NCI-H82 treated with DMSO at 0.1 percent for 48 hours (cell line): Measurements from ENCODE around the gene IL1RAP.

Experiments used
- DNase-seq: peaks from one replicate; lab custom pipeline; 2025; ENCODE audit not compliant: unreplicated experiment; lab: John Stamatoyannopoulos, UW

IL1RAP gene

DNA sequence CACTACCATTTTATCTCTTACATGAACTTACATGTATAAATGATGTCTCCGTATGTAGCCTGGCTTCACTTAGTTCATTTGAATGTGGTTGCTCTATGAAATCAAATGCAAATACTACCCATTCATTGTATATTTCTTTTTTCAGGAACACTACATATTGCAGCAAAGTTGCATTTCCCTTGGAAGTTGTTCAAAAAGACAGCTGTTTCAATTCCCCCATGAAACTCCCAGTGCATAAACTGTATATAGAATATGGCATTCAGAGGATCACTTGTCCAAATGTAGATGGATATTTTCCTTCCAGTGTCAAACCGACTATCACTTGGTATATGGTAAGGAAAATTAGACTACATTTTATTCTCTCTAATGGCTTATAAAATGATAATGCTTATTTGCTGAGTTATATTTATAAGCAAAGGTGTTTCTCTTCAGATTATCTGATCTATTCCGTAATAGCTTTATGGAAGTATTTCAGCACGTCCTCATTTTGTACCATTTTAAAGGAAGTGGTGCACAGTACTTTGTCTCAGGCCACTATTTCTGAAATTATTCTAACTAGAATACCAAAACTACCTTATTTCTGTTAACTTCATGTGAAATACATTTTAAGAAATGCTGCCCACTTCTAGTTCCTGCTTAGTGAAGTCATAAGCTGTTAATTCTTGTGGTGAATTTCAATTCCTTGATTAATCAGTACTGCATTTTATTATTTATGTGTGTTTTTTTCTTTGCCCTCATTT, 95.1 kb downstream of the IL1RAP start:
- DNase-seq = no peak

DNA sequence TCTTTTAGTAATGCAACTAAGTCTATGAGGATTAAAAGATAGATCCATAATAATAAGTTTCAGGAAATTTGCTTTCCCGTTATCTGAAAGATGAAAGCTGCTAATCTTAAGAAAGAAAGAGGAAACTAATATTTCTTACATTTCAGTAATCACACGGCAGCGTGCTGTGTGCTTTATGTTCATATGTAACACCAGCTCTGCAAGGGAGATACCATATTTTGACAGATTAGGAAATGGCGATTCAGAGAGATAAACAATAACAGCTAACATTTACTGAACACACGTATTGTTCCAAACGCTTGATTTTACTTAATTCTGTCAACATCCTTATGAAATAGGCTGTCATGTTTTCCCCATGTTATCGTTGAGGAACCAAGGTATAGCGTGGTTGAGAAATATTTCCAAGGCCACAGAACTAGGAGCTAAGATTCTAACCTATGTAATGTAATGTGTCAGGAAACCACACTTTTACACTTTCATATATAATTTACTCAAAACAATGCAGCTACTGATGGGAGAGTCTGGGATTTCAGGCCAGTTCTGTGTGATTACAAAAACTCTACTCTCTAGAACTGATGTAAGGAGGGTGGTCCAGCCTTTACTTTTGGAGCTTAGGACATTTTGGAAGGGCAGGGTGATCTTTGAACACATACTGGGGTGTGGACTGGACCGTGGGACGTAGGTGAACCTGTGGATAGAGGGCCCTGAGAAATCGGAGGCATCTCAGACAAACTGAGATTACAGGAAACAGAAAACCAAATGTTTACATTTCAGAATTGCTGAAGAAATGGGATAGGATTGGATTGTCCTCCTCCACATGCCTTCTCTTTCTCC, 100.6 kb downstream of the IL1RAP start:
- DNase-seq = no peak

DNA sequence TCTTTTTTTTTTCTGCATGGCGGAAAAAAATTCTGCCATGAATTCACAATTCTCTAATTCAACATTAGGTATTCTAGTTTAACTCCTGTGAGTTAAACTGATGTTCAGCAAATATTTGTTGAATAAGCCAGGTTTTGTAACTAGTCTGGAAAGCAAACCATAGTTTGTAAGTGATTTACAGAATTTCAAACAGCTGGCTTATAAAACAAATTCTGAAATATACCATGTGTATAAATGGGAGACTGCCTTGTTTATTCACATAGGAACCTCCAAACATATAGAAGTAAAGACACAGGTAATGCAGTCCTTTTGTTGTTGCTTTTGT, 101.1 kb downstream of the IL1RAP start:
- no peak for DNase-seq

- DNase-seq = no peak
Measured at GRCh38 chr3:190615607-190616006, 101.7 kb downstream of the IL1RAP start.

GRCh38 chr3:190616637-190617036, 102.8 kb downstream of the IL1RAP start:
- DNase-seq = no peak

DNA sequence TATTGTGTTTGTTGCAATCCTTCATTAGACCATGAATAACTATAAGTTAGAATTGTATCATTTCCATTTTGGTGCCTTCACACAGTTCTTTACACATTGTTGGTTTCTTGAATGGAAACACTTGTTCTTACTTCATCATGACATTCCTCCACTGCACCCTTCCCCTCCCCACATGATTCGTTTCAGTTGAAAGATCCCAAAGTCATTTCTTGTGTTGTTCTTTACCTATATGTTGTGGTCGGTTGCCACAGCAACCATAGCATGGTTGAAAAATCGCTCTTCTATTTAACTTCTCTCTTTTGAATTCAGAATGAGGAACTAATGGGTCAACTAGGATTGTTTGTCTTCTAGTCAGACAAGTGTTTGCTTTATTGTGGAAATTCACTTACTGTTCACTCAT, 103.3 kb downstream of the IL1RAP start:
- DNase-seq = no peak

DNA sequence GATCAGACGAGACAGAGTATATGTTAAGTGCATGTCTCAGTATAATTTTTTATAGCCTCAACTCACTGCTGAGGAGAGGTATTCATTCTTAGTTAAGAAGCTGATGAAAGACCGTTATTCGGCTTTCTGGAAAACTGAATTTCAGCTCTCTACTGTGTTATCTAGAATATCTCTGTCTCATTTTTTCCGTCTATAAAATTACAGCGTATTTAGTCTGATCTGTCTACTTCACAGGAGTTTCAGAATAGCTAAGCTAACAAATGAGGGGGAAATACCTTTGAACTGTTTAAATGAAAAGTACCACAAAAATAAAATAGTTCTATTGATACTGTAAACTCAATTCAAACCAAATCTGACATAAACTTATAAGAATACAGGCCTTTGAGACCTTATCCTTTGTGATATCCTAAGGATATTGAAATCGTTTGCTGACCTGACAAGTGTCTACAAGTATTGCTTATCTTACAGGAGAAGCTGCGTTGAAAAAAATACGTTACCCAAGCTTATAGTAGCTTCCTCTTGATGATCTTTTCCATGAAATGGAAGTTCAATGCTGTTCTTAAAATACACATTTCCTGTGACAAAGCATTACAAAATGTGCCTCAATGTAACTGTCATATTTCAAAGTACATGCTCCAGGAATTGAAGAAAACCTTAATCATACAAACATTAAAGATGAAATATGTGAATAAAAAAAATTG, 104.6 kb downstream of the IL1RAP start:
- no peak for DNase-seq

DNA sequence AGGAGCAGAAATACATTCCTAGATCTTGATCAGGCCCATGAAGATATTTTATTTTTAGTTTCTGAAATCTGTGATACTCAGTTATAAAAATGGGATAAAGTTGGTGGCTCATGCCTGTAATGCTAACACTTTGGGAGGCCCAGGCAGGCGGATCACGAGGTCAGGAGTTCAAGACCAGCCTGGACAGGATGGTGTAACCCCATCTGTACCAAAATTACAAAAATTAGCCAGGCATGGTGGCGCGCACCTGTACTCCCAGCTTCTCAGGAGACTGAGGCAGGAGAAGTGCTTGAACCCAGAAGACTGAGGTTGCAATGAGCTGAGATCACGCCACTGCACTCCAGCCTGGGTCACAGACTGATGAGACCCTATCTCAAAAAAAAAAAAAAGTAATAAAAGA, 105.5 kb downstream of the IL1RAP start:
- no peak for DNase-seq

DNA sequence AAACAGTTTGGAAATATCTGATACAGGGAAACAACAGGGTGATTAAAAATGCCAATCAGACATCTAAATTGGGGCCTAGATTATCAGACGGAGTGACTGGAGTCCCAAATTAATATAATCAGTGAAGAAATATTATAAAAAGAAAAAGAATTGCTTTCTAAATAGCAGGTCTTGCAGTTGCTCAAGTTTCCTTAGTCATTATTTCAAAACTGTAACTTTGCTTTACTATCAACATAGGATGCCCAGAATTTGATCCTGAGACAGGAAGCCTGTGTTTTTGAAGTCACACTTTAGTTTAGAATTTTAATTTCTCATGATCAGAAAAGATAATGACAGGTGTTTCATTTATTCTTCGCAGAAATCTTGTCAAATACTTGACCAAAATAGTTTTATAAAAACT, 105.9 kb downstream of the IL1RAP start:
- no peak for DNase-seq

- DNase-seq = no peak
Measured at GRCh38 chr3:190620886-190621608, 107.2 kb downstream of the IL1RAP start.

DNA sequence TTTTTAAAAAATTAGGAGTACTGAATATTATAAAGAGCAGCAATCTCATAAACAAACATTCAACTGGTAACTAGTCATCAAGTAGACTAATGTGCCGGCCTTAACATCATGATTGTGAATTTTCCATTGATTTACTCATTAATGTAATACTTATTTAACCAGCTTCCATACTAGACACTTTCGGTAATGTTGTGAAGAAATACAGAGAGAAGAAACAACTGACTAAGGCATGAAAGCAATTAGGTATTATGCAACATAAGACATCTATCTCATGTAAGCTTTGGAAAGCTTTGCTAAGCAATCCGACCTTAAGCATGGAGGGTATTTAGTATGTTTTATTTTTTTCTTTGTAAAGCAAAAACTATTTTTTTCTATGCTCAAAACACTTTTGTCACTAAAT, 108.0 kb downstream of the IL1RAP start:
- no peak for DNase-seq

DNA sequence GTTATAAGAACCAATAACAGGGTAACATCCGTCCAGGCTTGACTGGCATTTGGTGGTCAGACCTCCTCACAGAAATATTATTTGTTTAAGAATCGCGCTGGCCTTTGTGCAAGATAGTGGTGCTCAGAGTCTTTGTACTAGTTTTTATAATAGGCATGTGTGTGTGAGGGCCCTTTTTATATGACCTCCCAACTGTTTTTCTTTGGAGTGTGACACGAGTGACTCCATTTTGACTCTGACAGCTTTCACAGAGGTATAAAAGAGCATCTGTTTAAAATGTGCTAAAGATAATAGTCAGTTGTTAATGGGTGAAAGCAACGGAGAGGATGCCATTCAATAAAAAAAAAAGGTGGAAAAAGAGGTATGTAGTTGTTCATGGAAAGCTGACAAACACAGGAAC, 110.4 kb downstream of the IL1RAP start:
- no peak for DNase-seq

DNA sequence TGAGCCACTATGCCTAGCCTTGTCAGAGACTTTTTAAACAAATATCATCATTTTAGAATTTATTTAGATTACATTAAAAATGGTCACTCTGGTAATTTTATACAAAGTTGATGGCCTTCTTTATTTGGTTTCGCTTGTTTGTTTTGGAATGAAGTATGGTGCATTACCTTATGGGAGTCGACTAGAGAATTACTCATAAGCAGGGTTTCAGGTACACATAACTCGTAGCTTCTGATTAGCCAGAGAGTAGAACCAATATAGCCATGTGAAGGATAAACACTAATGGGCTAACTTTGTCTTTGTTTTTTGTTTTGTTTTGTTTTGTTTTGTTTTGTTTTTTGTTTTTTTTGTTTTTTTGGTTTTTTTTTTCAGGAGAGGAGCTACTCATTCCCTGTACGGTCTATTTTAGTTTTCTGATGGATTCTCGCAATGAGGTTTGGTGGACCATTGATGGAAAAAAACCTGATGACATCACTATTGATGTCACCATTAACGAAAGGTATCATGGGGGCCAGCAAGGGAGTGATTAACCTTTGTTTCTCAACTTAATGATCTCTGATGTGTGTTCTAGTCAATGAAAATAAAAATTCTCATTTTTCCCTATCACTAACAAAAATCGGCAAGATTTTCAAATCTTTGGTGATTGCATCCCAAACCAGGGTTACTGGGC, 113.2 kb downstream of the IL1RAP start:
- DNase-seq = no peak

DNA sequence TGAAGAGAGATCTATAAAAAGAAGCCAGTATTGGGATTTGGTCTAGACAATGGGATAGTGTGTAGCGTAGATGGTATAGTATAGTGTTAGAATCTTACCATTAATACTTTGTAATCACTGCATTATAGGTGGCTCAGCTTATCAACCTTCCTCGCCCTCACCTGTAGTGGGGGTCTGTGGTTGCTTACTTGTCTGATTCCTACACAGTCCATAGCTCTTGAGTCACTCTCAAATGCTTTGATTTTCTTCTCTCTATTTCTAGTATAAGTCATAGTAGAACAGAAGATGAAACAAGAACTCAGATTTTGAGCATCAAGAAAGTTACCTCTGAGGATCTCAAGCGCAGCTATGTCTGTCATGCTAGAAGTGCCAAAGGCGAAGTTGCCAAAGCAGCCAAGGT, 115.2 kb downstream of the IL1RAP start:
- no peak for DNase-seq

GRCh38 chr3:190631295-190631694, 117.4 kb downstream of the IL1RAP start:
- no peak for DNase-seq

GRCh38 chr3:190641564-190641963, 127.7 kb downstream of the IL1RAP start:
- no peak for DNase-seq

DNA sequence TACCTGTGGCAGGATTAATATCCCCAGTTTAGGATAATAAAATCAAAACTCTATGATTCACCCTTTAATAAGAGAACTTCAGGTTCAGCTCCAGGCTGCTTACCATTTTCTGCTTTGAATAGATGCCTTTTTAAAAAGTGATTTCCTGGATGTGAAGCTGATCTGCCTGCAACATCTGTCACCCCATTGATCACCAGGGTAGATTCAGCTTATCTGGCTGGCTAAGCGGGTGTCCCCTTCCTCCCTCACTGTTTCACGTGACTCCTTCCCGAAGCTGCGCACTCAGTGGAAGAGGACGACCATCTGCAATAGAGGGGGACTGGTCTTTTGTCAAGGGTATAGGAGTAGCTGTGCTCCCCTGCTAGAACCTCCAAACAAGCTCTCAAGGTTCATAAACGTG, 128.1 kb downstream of the IL1RAP start:
- peak; percentile 7 for DNase-seq

DNA sequence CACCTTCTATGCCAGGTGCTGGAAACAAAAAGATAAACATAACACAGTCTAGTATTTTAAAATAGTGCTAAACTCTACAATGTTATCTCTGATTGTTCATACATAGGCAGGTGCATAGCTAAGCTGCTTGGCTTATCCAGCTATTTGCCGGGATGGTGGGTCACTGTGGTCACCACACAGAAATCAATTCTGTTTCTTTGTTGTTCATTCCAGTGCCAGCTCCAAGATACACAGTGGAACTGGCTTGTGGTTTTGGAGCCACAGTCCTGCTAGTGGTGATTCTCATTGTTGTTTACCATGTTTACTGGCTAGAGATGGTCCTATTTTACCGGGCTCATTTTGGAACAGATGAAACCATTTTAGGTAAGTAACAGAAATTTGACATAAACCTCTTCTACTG, 130.2 kb downstream of the IL1RAP start:
- no peak for DNase-seq

GRCh38 chr3:190644766-190645165, 130.9 kb downstream of the IL1RAP start:
- no peak for DNase-seq

DNA sequence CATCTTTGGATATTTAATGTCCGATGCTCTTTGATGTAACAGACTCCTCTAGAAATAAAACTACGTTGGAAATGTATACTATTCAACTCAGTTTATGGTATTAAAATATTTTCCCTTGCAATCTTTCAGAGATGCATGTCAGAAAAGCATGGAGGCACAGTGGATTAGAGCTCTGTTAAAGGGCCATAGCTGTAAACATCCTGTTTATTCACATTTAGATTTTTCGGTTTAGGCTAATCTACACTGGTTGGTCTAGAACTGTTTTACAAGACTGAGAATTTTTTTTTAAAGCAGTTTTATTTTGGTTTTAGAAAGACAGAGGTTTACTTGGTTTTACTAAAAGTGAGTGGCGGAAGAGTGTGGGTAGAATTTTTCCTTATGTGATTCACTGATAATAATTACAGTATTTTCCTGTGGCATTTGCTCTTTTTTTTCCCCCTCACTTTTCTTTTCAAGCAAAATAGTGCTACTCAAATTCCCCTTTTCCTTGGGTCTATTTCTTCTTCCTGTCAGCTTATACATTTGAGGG, 132.1 kb downstream of the IL1RAP start:
- no peak for DNase-seq

DNA sequence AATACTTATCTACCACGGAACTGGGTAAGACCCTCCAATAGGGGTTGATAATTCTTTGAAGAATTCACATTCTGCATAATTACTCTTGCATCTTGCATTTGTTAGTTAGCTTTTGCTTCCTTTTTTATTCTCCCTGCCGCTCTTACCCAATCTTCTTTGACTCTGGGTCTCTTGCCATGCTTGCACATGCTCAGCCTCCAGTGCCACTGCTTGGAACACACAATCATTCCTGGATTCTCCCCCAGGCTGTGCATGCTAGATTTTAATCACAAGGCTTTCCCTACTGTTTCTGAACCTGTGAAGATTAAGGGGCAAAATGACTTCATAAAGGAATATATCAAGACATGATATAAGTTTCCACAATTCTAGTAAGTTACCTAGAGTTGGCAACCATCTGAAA, 133.1 kb downstream of the IL1RAP start:
- DNase-seq = no peak
